HCT116 (cell line): Measurements from ENCODE around the gene MLPH. TPM values are rescaled to one million over a fixed set of nuclear protein-coding genes. Genes with fewer than 3 reads are reported as not detected.

Experiments used
- ATAC-seq: fragments of 200-7000 bp; cut with Tn5 transposase; 2 replicates; pipeline ENCODE4 v1.9.1; 2020; ENCODE audit warnings: mild to moderate bottlenecking, moderate library complexity
- BruUV-seq: library from RNA; stranded (reverse); fragments of 400-500 nt; replicated peaks from 2 replicates; lab custom pipeline; 2021; lab: Mats Ljungman, UMichigan
- CTCF ChIA-PET: fragments of 300-600 bp; sonication (Branson Sonifier 250); formaldehyde crosslinking; loops from one replicate; lab custom pipeline; 2021; ENCODE audit warnings: antibody characterized with exemption; lab: Charles Lee
- POLR2A ChIA-PET: fragments of 300-600, 350-600 bp; sonication (Branson Sonifier 250); formaldehyde crosslinking; loops from one replicate; lab custom pipeline; 2021; ENCODE audit warnings: antibody characterized with exemption; lab: Charles Lee
- RAD21 ChIA-PET, 2 experiments: fragments of 300-600 bp; sonication (Branson Sonifier 250); formaldehyde crosslinking; loops; one replicate each; lab custom pipeline; 2023; ENCODE audit warnings: low total read pairs in 2 of 2; ENCODE audit not compliant: uncharacterized antibody in 2 of 2, unreplicated experiment in 2 of 2, low non-redundant PET in 1 of 2; lab: Charles Lee
- DNase-seq: peaks from one replicate; pipeline ENCODE4 v3.0.0-alpha.2; 2010; ENCODE audit warnings: low read depth, low spot score
- H2AFZ ChIP-seq: fragments of 200-600 bp; shearing (Covaris generic), sonication (generic); 2 replicates; pipeline ENCODE4 v1.6.1; 2017; ENCODE audit warnings: low read depth, mixed run types, mixed read lengths, antibody characterized with exemption, low read length; ENCODE audit not compliant: poor library complexity, severe bottlenecking
- H3K27ac ChIP-seq: 2 replicates; pipeline ENCODE4 v1.5.1; 2012; ENCODE audit warnings: low read depth, low read length
- H3K27me3 ChIP-seq: fragments of 200-600 bp; sonication (generic); 2 replicates; pipeline ENCODE4 v1.6.1; 2016; ENCODE audit warnings: mixed run types, low read length, mixed read lengths; ENCODE audit not compliant: insufficient read depth
- H3K36me3 ChIP-seq, 2 experiments: fragments of 200-500 bp in 1 of 2; fragments of 200-600 bp in 1 of 2; sonication (Bioruptor generic) in 1 of 2; sonication (generic) in 1 of 2; 2 replicates each; pipeline versions ENCODE4 v1.5.1 to v1.6.1; 2014 to 2016; ENCODE audit warnings: low read length in 2 of 2, inconsistent platforms in 1 of 2, mixed read lengths in 1 of 2, mixed run types in 1 of 2; ENCODE audit not compliant: insufficient read depth in 2 of 2, control insufficient read depth in 1 of 2
- H3K4me1 ChIP-seq, 2 experiments: fragments of 200-600 bp in 1 of 2; sonication (generic) in 1 of 2; 2 replicates each; pipeline versions ENCODE4 v1.5.1 to v1.6.1; 2012 to 2017; ENCODE audit warnings: low read length in 2 of 2, inconsistent platforms in 1 of 2, mild to moderate bottlenecking in 1 of 2, mixed read lengths in 1 of 2, mixed run types in 1 of 2, moderate library complexity in 1 of 2; ENCODE audit not compliant: insufficient read depth in 2 of 2, control insufficient read depth in 1 of 2
- H3K4me2 ChIP-seq: fragments of 200-600 bp; sonication (generic); 2 replicates; pipeline ENCODE4 v1.6.1; 2017; ENCODE audit warnings: mixed run types, low read length, mixed read lengths
- H3K4me3 ChIP-seq, 2 experiments: fragments of 200-600 bp in 1 of 2; sonication (generic) in 1 of 2; replicated peaks in 1 of 2; 2 replicates each; pipeline ENCODE4 v1.5.1; 2011 to 2016; ENCODE audit warnings: low read length in 2 of 2, control low read depth in 1 of 2, low read depth in 1 of 2, mild to moderate bottlenecking in 1 of 2, mixed read lengths in 1 of 2, mixed run types in 1 of 2
- H3K79me2 ChIP-seq: fragments of 200-600 bp; sonication (generic); 2 replicates; pipeline ENCODE4 v1.6.1; 2017; ENCODE audit warnings: mild to moderate bottlenecking, mixed run types, low read length, moderate library complexity, mixed read lengths; ENCODE audit not compliant: insufficient read depth
- H3K9ac ChIP-seq: fragments of 200-600 bp; sonication (generic); 2 replicates; pipeline ENCODE4 v1.6.1; 2016; ENCODE audit warnings: low read length, mixed read lengths
- H3K9me2 ChIP-seq: fragments of 200-600 bp; sonication (generic), shearing (Covaris generic); 2 replicates; pipeline ENCODE4 v1.6.1; 2017; ENCODE audit warnings: mixed run types, mild to moderate bottlenecking, moderate library complexity; ENCODE audit not compliant: insufficient read depth
- H3K9me3 ChIP-seq, 2 experiments: fragments of 200-500 bp in 1 of 2; fragments of 200-600 bp in 1 of 2; sonication (Bioruptor generic) in 1 of 2; sonication (generic) in 1 of 2; 2 replicates each; pipeline ENCODE4 v1.6.1; 2014 to 2017; ENCODE audit warnings: low read length in 2 of 2, mixed read lengths in 2 of 2, inconsistent platforms in 1 of 2, low read depth in 1 of 2, mild to moderate bottlenecking in 1 of 2, mixed run types in 1 of 2, moderate library complexity in 1 of 2; ENCODE audit not compliant: control insufficient read depth in 1 of 2, insufficient read depth in 1 of 2
- H4K20me1 ChIP-seq: fragments of 200-600 bp; sonication (generic), shearing (Covaris generic); 2 replicates; pipeline ENCODE4 v1.6.1; 2017; ENCODE audit warnings: mixed run types, mild to moderate bottlenecking, moderate library complexity; ENCODE audit not compliant: insufficient read depth
- EGR1 ChIP-seq: IDR thresholded peaks from 2 replicates; pipeline ENCODE4 v1.6.1; 2012; ENCODE audit warnings: low read depth
- ELF1 ChIP-seq: IDR thresholded peaks from 2 replicates; pipeline ENCODE4 v1.6.1; 2012; ENCODE audit warnings: low read depth, borderline replicate concordance
- EZH2 ChIP-seq: fragments of 200-600 bp; sonication (generic); IDR thresholded peaks from 2 replicates; pipeline ENCODE4 v1.6.1; 2017; ENCODE audit warnings: antibody characterized with exemption, mixed run types
- JUND ChIP-seq: IDR thresholded peaks from 2 replicates; pipeline ENCODE4 v1.6.1; 2012
- POLR2A ChIP-seq: IDR thresholded peaks from 2 replicates; pipeline ENCODE4 v1.7.0; 2011; ENCODE audit warnings: borderline replicate concordance; ENCODE audit not compliant: insufficient read depth, insufficient read length; ENCODE audit errors: extremely low read depth
- POLR2AphosphoS5 ChIP-seq: IDR thresholded peaks from 2 replicates; pipeline ENCODE4 v1.6.1; 2011; ENCODE audit warnings: mild to moderate bottlenecking, low read depth, low read length, moderate library complexity
- RAD21 ChIP-seq: IDR thresholded peaks from 2 replicates; pipeline ENCODE4 v1.6.1; 2012; ENCODE audit warnings: low read depth, mild to moderate bottlenecking
- YY1 ChIP-seq: IDR thresholded peaks from 2 replicates; pipeline ENCODE4 v1.6.1; 2011; ENCODE audit warnings: low read length, low read depth, moderate library complexity, mild to moderate bottlenecking; ENCODE audit not compliant: insufficient replicate concordance; ENCODE audit errors: extremely low read depth
- intact Hi-C: fragments of 100-400 bp; cut with micrococcal nuclease; formaldehyde crosslinking; loops from 2 replicates; pipeline ENCODE4 v1.10.0; 2022
- total RNA-seq: library from RNA; stranded (reverse); gene quantifications from one replicate; pipeline ENCODE4 v1.2.1, GENCODE V29; 2021; ENCODE audit not compliant: unreplicated experiment
- TF ChIP-seq, protein P1 (sequence below): IDR thresholded peaks from 2 replicates; pipeline ENCODE4 v1.6.1; 2012
- TF ChIP-seq, protein P2 (sequence below): IDR thresholded peaks from 2 replicates; pipeline ENCODE4 v1.6.1; 2012

The MLPH gene
- total RNA-seq, 1 experiment from 2014 or later = 81.4 TPM

- Histone ChIP-seq H3K36me3 (peaks cover 9 to 13% of the 10 kb centered on the region in 2 experiments; a peak in 3 of 4 replicates), H3K4me3 (no peak overlapping the region), H3K4me1 (no peaks in the 10 kb centered on the region), H3K27ac (no peak overlapping the region), H3K9me3 (peaks cover 11% of the 10 kb centered on the region in 2 experiments; a peak in 3 of 4 replicates), H4K20me1 (no peaks in the 10 kb centered on the region), H2AFZ (no peak overlapping the region), H3K9ac (no peak overlapping the region), H3K9me2 (no peaks in the 10 kb centered on the region), H3K4me2 (no peak overlapping the region), H3K27me3 (no peaks in the 10 kb centered on the region), H3K79me2 (no peaks in the 10 kb centered on the region)
- no peak for ATAC-seq
- POLR2A ChIA-PET = no interaction called here
- no TSS peak for BruUV-seq
- intact Hi-C loops = no loop called here
- CTCF ChIA-PET = no interaction called here
- DNase-seq = no peak
- RAD21 ChIA-PET = no interaction called here
- TF ChIP-seq, protein P1, sequence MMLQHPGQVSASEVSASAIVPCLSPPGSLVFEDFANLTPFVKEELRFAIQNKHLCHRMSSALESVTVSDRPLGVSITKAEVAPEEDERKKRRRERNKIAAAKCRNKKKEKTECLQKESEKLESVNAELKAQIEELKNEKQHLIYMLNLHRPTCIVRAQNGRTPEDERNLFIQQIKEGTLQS = no peak
- TF ChIP-seq YY1 (no peak), RAD21 (no peak), POLR2A (no peak), JUND (no peak), EZH2 (no peak)
- TF ChIP-seq, protein P2, sequence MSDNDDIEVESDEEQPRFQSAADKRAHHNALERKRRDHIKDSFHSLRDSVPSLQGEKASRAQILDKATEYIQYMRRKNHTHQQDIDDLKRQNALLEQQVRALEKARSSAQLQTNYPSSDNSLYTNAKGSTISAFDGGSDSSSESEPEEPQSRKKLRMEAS = no peak
These were observed 72.0 kb downstream of the MLPH start for GRCh38 chr2:237558961-237559641.

- H3K27ac ChIP-seq = no peak overlapping the region
- H3K9me2 ChIP-seq = no peaks in the 10 kb centered on the region
- no TSS peak for BruUV-seq
- H3K9me3 ChIP-seq = 0 out of 4 replicates have a peak, but pooled peaks cover 2 to 3% of the 10 kb centered on the region in 2 experiments
- H3K4me2 ChIP-seq = no peak overlapping the region
- ChIA-PET POLR2A (no interaction called here), RAD21 (no interaction called here), CTCF (interaction anchor here (0.8 kb wide), 1 partner anchor 48 kb away, joined by 4 read pairs; no protein-coding TSS in a partner anchor)
- H3K79me2 ChIP-seq = no peaks in the 10 kb centered on the region
- H3K4me3 ChIP-seq = no peak overlapping the region
- H2AFZ ChIP-seq = no peak overlapping the region
- intact Hi-C loops = no loop called here
- H4K20me1 ChIP-seq = no peaks in the 10 kb centered on the region
- 0 out of 4 replicates have a peak, but pooled peaks cover 0 to 2% of the 10 kb centered on the region in 2 experiments for H3K36me3 ChIP-seq
- DNase-seq = no peak
- no peak overlapping the region for H3K9ac ChIP-seq
- H3K4me1 ChIP-seq = no peaks in the 10 kb centered on the region
- H3K27me3 ChIP-seq = no peaks in the 10 kb centered on the region
- no peak; the same call in 1 of the 2 replicates for ATAC-seq
- TF ChIP-seq JUND (no peak), EGR1 (no peak), POLR2AphosphoS5 (no peak), ELF1 (no peak)
- TF ChIP-seq, protein P1 = no peak
- TF ChIP-seq, protein P2 = no peak
- TF ChIP-seq, all 23 proteins: peak for 0
These were observed 74.2 kb downstream of the MLPH start for GRCh38 chr2:237561221-237561620.
